GM21529 (cell line): ENCODE measurements around the gene CISH.

Experiments
- ATAC-seq: cut with Tn5 transposase; IDR thresholded peaks from one replicate; pipeline ENCODE4 v1.9.1; 2021; ENCODE audit not compliant: unreplicated experiment

The CISH gene

GRCh38 chr3:50637945-50638344 is 26.4 kb upstream of the CISH start:
- no peak for ATAC-seq

DNA sequence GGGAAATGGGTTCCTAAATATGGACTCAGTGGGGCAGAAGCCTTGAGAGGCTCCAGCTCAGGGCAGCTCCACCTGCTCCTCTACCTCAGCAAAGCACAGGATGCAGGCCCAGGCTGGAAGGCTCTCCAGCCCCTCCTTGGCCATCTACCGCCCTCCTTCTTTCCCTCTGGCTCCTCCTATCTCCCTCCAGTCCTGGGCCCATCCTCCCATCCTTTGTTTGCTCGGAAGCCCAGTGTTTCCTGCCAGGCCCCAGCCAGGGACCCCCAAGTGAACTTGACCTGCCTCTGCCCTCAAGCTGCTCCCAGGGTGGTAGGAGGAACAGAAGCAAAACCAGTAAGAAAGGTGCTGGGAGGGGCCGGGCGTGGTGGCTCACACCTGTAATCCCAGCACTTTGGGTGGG is 25.4 kb upstream of the CISH start:
- no peak for ATAC-seq

GRCh38 chr3:50635066-50635465 is 23.5 kb upstream of the CISH start:
- no peak for ATAC-seq

- ATAC-seq: no peak
These were observed 21.7 kb upstream of the CISH start for GRCh38 chr3:50633230-50633790.

GRCh38 chr3:50632450-50632849 is 20.9 kb upstream of the CISH start:
- no peak for ATAC-seq

- no peak for ATAC-seq
These were observed 19.3 kb upstream of the CISH start for GRCh38 chr3:50630877-50631276.

DNA sequence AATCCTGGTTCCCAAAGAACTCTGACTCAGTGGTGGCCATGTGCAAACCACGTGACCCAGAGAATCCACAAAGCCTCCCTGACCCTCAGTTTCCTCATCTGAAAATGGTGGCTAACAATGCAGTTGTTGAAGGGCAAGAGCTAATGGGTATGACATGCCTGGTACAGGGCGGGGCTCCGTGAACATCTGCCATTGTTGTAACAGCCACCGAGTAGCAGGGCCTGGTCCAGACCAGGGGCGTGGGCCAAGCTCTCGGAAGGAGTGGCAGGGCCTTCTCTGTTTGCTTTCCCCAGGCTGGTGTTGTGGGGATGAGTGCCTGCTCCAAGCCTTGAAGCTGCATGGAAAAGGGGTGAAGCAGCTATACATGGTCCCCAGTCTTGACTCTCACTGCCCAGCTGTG is 18.8 kb upstream of the CISH start:
- ATAC-seq: no peak

GRCh38 chr3:50628601-50629000 is 17.0 kb upstream of the CISH start:
- no peak for ATAC-seq

DNA sequence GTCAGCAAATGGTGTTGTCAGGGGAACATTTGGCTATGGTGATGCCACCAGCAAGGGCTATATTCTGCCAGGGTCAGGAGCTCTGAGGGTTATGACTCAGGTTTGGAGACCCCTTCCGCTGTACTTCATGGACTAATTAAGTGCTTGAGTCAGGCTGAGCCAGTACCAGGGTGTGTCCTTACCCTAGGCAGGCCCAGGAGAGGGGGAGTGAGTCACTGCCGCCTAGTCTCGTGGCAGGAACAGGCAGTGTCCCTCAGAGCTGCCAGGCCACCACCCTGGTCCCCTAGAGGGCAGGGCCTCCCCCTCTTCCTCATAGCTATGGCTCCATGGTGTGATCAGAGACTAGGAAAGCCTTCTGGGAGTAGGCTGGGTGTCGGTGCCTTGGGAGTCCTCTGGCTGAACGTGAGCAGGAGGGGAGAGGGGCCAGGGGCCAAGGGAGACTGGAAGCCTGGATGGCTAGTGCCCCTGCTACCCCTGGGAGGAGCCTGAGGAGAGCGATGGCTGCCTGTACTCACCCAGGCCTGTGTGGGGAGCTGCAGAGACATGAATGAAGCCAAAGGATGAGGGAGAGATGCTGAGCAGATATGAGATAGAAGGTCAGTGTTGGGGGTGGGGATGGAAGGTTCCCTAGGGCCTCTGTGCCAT is 16.0 kb upstream of the CISH start:
- no peak for ATAC-seq

GRCh38 chr3:50626401-50626800 is 14.8 kb upstream of the CISH start:
- no peak for ATAC-seq

DNA sequence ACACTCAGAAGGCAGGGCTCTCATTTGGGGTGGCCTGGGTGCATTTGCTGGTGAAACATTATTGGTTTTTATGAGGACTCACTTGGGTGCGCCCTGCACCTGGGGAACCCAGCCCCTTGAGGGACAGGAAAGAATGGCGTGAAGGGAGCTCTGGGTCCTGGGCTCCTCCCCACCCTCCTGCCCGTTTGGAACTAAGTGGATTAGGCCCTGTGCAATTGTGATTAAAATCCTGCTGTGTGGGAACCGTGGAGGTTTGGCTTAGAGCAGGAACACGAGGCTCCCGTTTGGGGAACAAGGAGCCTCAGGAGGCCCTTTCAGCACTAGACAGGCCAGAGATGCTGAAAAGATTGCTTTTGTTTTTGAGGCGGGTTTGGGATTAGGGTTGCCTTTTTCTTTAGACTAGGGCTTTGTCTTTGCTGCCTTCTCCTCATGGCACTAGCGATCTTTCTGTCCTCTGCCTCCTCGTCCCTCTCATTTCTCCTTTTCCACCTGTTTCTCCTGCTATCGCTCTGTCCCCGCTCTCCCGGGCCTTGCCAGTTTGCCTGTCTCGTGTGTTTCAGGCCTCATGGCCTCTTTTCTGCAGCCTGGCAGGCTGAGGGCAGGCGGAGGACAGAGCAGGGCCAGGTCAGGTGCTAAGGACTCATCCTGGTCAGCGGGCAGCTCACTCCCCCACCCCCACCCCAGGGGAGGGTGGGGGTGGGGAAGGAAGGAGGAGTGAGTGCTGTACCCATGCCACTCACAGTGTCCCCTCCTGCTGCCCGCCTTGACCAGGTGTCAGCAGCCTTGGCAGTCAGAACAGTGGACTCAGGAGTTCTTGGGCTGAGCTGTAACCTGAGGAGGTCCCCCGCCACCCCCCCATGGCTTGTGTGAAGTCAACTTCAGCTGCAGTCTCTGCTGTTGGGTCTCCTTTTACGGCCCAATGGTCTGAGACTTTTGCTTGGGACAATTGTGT is 13.9 kb upstream of the CISH start:
- ATAC-seq: no peak

- no peak for ATAC-seq
These were observed 13.1 kb upstream of the CISH start for GRCh38 chr3:50624634-50625033.

DNA sequence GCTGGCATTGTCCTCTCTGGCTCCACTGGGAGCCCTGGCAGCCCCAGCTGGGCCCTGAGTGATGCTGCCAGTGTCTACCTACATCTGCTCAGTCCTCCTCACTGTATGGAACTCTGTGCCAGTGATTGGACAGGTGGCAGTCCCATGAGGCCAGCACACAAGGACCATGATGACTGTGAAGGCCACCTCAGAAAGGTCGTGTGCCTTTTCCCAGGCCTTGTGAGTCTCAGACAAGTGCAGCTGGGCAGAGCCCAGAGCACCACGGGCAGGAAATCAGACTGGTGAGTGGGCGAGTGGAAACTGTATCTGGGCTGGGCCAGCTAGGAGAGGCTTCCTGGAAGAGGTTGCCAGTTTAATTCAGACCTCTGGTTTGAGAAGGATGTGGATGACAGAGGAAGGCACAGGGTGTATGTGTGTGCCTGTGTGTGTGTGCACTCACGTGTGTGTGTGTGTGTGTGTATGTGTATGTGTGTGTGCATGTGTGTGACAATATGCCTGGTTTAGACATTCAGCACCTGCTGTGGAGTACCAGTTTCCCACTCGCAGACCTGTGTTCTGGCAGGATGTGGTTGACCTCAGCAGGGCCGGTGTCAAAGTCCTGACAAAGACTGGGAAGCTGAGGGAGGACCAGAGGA is 12.4 kb upstream of the CISH start:
- ATAC-seq: peak; percentile 49

GRCh38 chr3:50622881-50623280 is 11.3 kb upstream of the CISH start:
- ATAC-seq: no peak

DNA sequence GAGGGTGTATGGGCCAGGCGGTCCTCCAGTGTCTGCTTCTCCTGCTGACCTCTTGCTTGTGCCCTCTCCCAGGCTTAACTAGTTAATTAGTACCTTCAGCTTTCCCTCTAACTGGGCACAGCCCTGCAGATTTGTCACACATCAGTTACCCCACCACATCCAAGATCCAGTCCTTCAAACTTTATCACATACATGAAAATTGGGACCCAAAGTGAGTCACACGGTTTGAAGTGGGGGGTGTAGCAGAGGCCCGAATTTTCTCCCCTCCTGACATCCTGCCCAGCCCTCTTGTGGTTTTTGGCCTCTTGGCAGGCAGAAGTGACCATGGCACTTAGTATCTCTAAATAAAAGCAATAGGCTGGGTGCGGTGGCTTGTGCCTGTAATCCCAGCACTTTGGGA is 9.2 kb upstream of the CISH start:
- ATAC-seq: no peak

GRCh38 chr3:50620420-50620819 is 8.8 kb upstream of the CISH start:
- no peak for ATAC-seq

GRCh38 chr3:50617911-50618481 is 6.4 kb upstream of the CISH start:
- no peak for ATAC-seq

DNA sequence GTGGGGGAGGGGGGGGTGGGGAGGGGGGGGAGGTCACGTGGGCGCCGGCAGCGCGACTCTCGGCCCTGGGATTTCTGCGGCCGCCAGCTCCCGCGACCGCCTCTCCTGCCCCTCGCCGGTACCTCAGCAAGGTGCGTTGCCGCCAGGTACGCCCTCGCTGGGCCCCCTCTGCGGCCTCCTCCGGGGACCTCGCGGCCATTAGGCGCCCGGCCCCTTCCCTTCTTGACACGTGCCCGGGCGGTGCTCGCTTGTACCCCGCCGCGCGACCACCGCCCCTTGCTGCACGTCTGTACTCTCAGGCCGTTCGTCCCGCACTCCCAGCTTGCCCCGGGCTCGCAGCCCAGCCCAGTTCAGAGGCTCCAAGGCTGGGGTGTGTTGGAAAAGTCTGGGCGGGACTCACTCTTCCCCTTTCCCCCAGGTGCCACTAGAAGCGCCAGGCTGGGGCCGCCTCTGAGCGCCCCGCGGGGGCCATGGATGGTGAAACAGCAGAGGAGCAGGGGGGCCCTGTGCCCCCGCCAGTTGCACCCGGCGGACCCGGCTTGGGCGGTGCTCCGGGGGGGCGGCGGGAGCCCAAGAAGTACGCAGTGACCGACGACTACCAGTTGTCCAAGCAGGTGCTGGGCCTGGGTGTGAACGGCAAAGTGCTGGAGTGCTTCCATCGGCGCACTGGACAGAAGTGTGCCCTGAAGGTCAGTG is 5.7 kb upstream of the CISH start, which contains the start of gene MAPKAPK3:
Gene MAPKAPK3, plus strand, starts transcription at position 56 of the 696 bp plus-strand sequence. Its CDS starts 415 bp downstream, at position 471.
- peak; percentile 20 for ATAC-seq

DNA sequence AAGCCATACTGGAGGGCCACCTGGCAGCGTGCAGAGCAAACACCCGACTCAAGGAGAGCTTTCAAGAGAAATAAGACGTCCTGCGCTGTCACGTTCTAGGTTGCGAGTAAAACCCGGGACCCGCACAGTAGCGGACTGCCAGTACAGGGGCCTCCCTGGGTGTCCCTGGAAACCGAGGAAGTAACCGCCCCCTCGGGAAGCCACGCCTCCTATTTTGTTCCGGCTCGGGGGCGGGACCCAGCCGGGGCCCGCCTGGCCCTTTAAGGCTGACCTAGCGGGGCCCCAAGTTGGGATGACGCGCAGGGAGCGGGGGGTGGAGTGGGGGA is 5.2 kb upstream of the CISH start:
- ATAC-seq: peak; percentile 70

GRCh38 chr3:50616003-50616769 is 4.6 kb upstream of the CISH start:
- ATAC-seq: peak; percentile 31
